ENCODE data around the gene TM7SF2. TPM values are rescaled to one million over a fixed set of nuclear protein-coding genes. Genes with fewer than 3 reads are reported as not detected.

Gene TM7SF2
- total and polyA plus RNA-seq, 2 of the 13 experiments (the other 11 are each of a cell fraction or from before 2014, with no cell fraction given), result 56.0 to 66.9 TPM

- TF ChIP-seq IRF2 (CRISPR knock-in tag; IDR thresholded peaks at IDR 0.05) (peak; percentile 89), ZNF747 (CRISPR knock-in tag; IDR thresholded peaks at IDR 0.05; ENCODE audit: borderline replicate concordance) (peak; percentile 84; the same call in 1 of the 2 replicates), ZNF557 (CRISPR knock-in tag; IDR thresholded peaks at IDR 0.05) (no peak), MXI1 (IDR thresholded peaks at IDR 0.05; ENCODE audit: borderline replicate concordance, low read depth, low read length) (peak; percentile 94; the same call in 2 of the 3 replicates), AHR (CRISPR knock-in tag; IDR thresholded peaks at IDR 0.05) (peak; percentile 20; the same call in 1 of the 2 replicates), PRDM10 (CRISPR knock-in tag; IDR thresholded peaks at IDR 0.05; ENCODE audit: low read depth) (peak; percentile 58; the same call in 1 of the 2 replicates), IKZF1 (IDR thresholded peaks at IDR 0.05) (no peak), KLF16 (CRISPR knock-in tag; IDR thresholded peaks at IDR 0.05) (peak in 1 of 2 experiments; percentile 95; a peak in 2 of 4 replicates), ZNF773 (CRISPR knock-in tag; IDR thresholded peaks at IDR 0.05; ENCODE audit: borderline replicate concordance) (no peak), CCDC6 (CRISPR knock-in tag; IDR thresholded peaks at IDR 0.05) (peak; percentile 85), KDM3A (CRISPR knock-in tag; IDR thresholded peaks at IDR 0.05; ENCODE audit: low read depth) (peak; percentile 46; the same call in 1 of the 2 replicates), MEF2D (CRISPR knock-in tag; IDR thresholded peaks at IDR 0.05) (peak; percentile 59), ZNF883 (CRISPR knock-in tag; IDR thresholded peaks at IDR 0.05; ENCODE audit: not compliant biosample characterization) (no peak), SALL2 (CRISPR knock-in tag; IDR thresholded peaks at IDR 0.05) (no peak), ZNF17 (CRISPR knock-in tag; IDR thresholded peaks at IDR 0.05) (no peak), ZNF788 (CRISPR knock-in tag; IDR thresholded peaks at IDR 0.05; ENCODE audit: borderline replicate concordance) (peak; percentile 96; the same call in 1 of the 2 replicates), ZNF558 (CRISPR knock-in tag; IDR thresholded peaks at IDR 0.05; ENCODE audit: borderline replicate concordance) (peak; percentile 82), CREBL2 (CRISPR knock-in tag; IDR thresholded peaks at IDR 0.05; ENCODE audit: borderline replicate concordance) (no peak; the same call in 1 of the 2 replicates)
- TF ChIP-seq, protein P1, sequence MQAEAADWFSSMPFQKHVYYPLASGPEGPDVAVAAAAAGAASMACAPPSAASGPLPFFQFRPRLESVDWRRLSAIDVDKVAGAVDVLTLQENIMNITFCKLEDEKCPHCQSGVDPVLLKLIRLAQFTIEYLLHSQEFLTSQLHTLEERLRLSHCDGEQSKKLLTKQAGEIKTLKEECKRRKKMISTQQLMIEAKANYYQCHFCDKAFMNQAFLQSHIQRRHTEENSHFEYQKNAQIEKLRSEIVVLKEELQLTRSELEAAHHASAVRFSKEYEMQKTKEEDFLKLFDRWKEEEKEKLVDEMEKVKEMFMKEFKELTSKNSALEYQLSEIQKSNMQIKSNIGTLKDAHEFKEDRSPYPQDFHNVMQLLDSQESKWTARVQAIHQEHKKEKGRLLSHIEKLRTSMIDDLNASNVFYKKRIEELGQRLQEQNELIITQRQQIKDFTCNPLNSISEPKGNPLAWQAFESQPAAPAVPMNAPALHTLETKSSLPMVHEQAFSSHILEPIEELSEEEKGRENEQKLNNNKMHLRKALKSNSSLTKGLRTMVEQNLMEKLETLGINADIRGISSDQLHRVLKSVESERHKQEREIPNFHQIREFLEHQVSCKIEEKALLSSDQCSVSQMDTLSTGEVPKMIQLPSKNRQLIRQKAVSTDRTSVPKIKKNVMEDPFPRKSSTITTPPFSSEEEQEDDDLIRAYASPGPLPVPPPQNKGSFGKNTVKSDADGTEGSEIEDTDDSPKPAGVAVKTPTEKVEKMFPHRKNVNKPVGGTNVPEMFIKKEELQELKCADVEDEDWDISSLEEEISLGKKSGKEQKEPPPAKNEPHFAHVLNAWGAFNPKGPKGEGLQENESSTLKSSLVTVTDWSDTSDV (CRISPR knock-in tag; IDR thresholded peaks at IDR 0.05), result no peak
- TF ChIP-seq, protein P2, sequence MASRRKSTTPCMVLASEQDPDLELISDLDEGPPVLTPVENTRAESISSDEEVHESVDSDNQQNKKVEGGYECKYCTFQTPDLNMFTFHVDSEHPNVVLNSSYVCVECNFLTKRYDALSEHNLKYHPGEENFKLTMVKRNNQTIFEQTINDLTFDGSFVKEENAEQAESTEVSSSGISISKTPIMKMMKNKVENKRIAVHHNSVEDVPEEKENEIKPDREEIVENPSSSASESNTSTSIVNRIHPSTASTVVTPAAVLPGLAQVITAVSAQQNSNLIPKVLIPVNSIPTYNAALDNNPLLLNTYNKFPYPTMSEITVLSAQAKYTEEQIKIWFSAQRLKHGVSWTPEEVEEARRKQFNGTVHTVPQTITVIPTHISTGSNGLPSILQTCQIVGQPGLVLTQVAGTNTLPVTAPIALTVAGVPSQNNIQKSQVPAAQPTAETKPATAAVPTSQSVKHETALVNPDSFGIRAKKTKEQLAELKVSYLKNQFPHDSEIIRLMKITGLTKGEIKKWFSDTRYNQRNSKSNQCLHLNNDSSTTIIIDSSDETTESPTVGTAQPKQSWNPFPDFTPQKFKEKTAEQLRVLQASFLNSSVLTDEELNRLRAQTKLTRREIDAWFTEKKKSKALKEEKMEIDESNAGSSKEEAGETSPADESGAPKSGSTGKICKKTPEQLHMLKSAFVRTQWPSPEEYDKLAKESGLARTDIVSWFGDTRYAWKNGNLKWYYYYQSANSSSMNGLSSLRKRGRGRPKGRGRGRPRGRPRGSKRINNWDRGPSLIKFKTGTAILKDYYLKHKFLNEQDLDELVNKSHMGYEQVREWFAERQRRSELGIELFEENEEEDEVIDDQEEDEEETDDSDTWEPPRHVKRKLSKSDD (CRISPR knock-in tag; IDR thresholded peaks at IDR 0.05; ENCODE audit: low read depth), result peak; percentile 90
Measured at GRCh38 chr11:65083834-65084597, 27.7 kb upstream of the TM7SF2 start, which contains the start of the genes CDCA5 and ZFPL1 (continued).

Measured in HepG2 (cell line).